SK-N-SH (cell line): ENCODE results near the gene HLA-DOA. TPM values are rescaled to one million over a fixed set of nuclear protein-coding genes. Genes with fewer than 3 reads are reported as not detected.
A peak's percentile ranks its signal among the peaks of the same experiment; 100 is the strongest.

Experiments used
- CTCF ChIA-PET: fragments of 300-600, 350-600 bp; formaldehyde crosslinking; extraction: SDS; loops from one replicate; lab custom pipeline; 2021; lab: Yijun Ruan, JAX
- POLR2A ChIA-PET: fragments of 350-600 bp; sonication (Branson Sonifier 250); formaldehyde crosslinking; extraction: SDS; loops from one replicate; lab custom pipeline; 2020; ENCODE audit warnings: antibody characterized with exemption, inconsistent platforms; lab: Yijun Ruan, JAX
- DNase-seq: peaks from one replicate; pipeline ENCODE4 v3.0.0; 2012
- H2AFZ ChIP-seq: fragments of 200-600 bp; sonication (generic); 2 replicates; pipeline ENCODE4 v1.8.1; 2016; ENCODE audit warnings: antibody characterized with exemption, mild to moderate bottlenecking, low read depth
- H3F3A ChIP-seq: fragments of 200-600 bp; sonication (generic); replicated peaks from 2 replicates; pipeline ENCODE3; 2016; ENCODE audit warnings: antibody characterized with exemption, mild to moderate bottlenecking; ENCODE audit not compliant: insufficient read depth
- H3K27ac ChIP-seq, 2 experiments: fragments of 200-500 bp in 1 of 2; fragments of 200-600 bp in 1 of 2; sonication (Bioruptor generic) in 1 of 2; sonication (generic), shearing (Covaris generic) in 1 of 2; 2 replicates each; pipeline versions ENCODE4 v1.5.1 to v1.6.1; 2014 to 2016; ENCODE audit warnings: low read depth in 2 of 2, inconsistent platforms in 1 of 2, low read length in 1 of 2, mild to moderate bottlenecking in 1 of 2, mixed read lengths in 1 of 2
- H3K27me3 ChIP-seq: fragments of 200-600 bp; sonication (generic), shearing (Covaris generic); 2 replicates; pipeline ENCODE4 v1.6.1; 2016; ENCODE audit warnings: mixed run types; ENCODE audit not compliant: insufficient read depth
- H3K36me3 ChIP-seq, 2 experiments: fragments of 200-500 bp in 1 of 2; fragments of 200-600 bp in 1 of 2; sonication (Bioruptor generic) in 1 of 2; sonication (generic) in 1 of 2; replicated peaks in 1 of 2; 2 replicates each; pipeline versions ENCODE3 to v1.5.1; 2014 to 2016; ENCODE audit warnings: low read length in 1 of 2, mild to moderate bottlenecking in 1 of 2; ENCODE audit not compliant: insufficient read depth in 2 of 2, control insufficient read depth in 1 of 2
- H3K4me1 ChIP-seq, 2 experiments: fragments of 200-500 bp in 1 of 2; fragments of 200-600 bp in 1 of 2; sonication (Bioruptor generic) in 1 of 2; sonication (generic), shearing (Covaris generic) in 1 of 2; 2 replicates each; pipeline versions ENCODE4 v1.5.1 to v1.6.1; 2014 to 2016; ENCODE audit warnings: low read depth in 1 of 2, low read length in 1 of 2, mixed run types in 1 of 2; ENCODE audit not compliant: insufficient read depth in 2 of 2, control insufficient read depth in 1 of 2
- H3K4me2 ChIP-seq: fragments of 200-600 bp; sonication (generic), shearing (Covaris generic); 2 replicates; pipeline ENCODE4 v1.6.1; 2017; ENCODE audit warnings: mixed run types
- H3K4me3 ChIP-seq, 2 experiments: fragments of 200-500 bp in 1 of 2; fragments of 200-600 bp in 1 of 2; sonication (Bioruptor generic) in 1 of 2; sonication (generic), shearing (Covaris generic) in 1 of 2; 2 replicates each; pipeline versions ENCODE4 v1.5.1 to v1.8.1; 2014 to 2016; ENCODE audit warnings: low read depth in 2 of 2, inconsistent platforms in 1 of 2, low read length in 1 of 2, mild to moderate bottlenecking in 1 of 2, mixed read lengths in 1 of 2, moderate library complexity in 1 of 2
- H3K79me2 ChIP-seq: fragments of 200-600 bp; sonication (generic); 2 replicates; pipeline ENCODE4 v1.8.1; 2017; ENCODE audit warnings: mild to moderate bottlenecking; ENCODE audit not compliant: insufficient read depth
- H3K9ac ChIP-seq: fragments of 200-600 bp; sonication (generic); 2 replicates; pipeline ENCODE4 v1.6.1; 2017; ENCODE audit warnings: mixed run types
- H3K9me2 ChIP-seq: fragments of 200-600 bp; sonication (generic); 2 replicates; pipeline ENCODE4 v1.6.1; 2017; ENCODE audit warnings: mixed run types
- H3K9me3 ChIP-seq: fragments of 200-600 bp; sonication (generic); 2 replicates; pipeline ENCODE4 v1.6.1; 2017; ENCODE audit warnings: mixed run types, mild to moderate bottlenecking, moderate library complexity
- H4K20me1 ChIP-seq: fragments of 200-600 bp; sonication (generic); 2 replicates; pipeline ENCODE4 v1.6.1; 2017; ENCODE audit warnings: mild to moderate bottlenecking, mixed run types; ENCODE audit not compliant: insufficient read depth
- EP300 ChIP-seq, 2 experiments: IDR thresholded peaks; 2 replicates each; pipeline versions ENCODE4 v1.4.0 to v1.6.1; 2012; ENCODE audit warnings: borderline replicate concordance in 1 of 2, low read depth in 1 of 2, low read length in 1 of 2
- FOXJ3 ChIP-seq: sonication (generic); formaldehyde crosslinking; IDR thresholded peaks from 2 replicates; pipeline ENCODE4 v1.5.1; 2020; ENCODE audit warnings: mild to moderate bottlenecking, missing genetic modification reagents
- GABPA ChIP-seq: IDR thresholded peaks from 2 replicates; pipeline ENCODE4 v1.4.0; 2012; ENCODE audit warnings: low read depth, mild to moderate bottlenecking
- GATA2 ChIP-seq: sonication (generic); formaldehyde crosslinking; IDR thresholded peaks from 2 replicates; pipeline ENCODE4 v1.5.0; 2020; ENCODE audit warnings: mild to moderate bottlenecking, missing genetic modification reagents
- NRF1 ChIP-seq: IDR thresholded peaks from 2 replicates; pipeline ENCODE4 v1.6.1; 2012; ENCODE audit warnings: low read depth, mild to moderate bottlenecking, low read length
- TAF1 ChIP-seq: IDR thresholded peaks from 2 replicates; pipeline ENCODE4 v1.6.1; 2012; ENCODE audit warnings: low read depth, mild to moderate bottlenecking, low read length, moderate library complexity, borderline replicate concordance
- TEAD4 ChIP-seq: IDR thresholded peaks from 2 replicates; pipeline ENCODE4 v1.4.0; 2012; ENCODE audit warnings: mild to moderate bottlenecking, borderline replicate concordance; ENCODE audit not compliant: insufficient read depth
- WGBS: methylation state at CpG from one replicate; pipeline ENCODE4 v1.1.6; 2017; ENCODE audit warnings: low lambda C conversion rate; 5-methylcytosine and 5-hydroxymethylcytosine counted together
- polyA plus RNA-seq, 3 experiments: library from polyadenylated mRNA; depleted of rRNA; stranded (reverse); fragments of >200 nt; gene quantifications; 2 replicates each; pipeline ENCODE4 v1.2.3, GENCODE V29; 2012
- TF ChIP-seq, protein P1 (sequence below): fragments of 200-600 bp; sonication (generic); IDR thresholded peaks from 2 replicates; pipeline ENCODE4 v1.6.1; 2017; ENCODE audit warnings: antibody characterized with exemption, mild to moderate bottlenecking, moderate library complexity
- TF ChIP-seq, protein P2 (sequence below): fragments of 150-350 bp; IDR thresholded peaks from 2 replicates; pipeline ENCODE4 v1.6.1; 2016; ENCODE audit warnings: mild to moderate bottlenecking, low read depth, low read length

The HLA-DOA gene
- polyA plus RNA-seq, 1 of the 3 experiments (the other 2 are of a cell fraction) = not detected

DNA sequence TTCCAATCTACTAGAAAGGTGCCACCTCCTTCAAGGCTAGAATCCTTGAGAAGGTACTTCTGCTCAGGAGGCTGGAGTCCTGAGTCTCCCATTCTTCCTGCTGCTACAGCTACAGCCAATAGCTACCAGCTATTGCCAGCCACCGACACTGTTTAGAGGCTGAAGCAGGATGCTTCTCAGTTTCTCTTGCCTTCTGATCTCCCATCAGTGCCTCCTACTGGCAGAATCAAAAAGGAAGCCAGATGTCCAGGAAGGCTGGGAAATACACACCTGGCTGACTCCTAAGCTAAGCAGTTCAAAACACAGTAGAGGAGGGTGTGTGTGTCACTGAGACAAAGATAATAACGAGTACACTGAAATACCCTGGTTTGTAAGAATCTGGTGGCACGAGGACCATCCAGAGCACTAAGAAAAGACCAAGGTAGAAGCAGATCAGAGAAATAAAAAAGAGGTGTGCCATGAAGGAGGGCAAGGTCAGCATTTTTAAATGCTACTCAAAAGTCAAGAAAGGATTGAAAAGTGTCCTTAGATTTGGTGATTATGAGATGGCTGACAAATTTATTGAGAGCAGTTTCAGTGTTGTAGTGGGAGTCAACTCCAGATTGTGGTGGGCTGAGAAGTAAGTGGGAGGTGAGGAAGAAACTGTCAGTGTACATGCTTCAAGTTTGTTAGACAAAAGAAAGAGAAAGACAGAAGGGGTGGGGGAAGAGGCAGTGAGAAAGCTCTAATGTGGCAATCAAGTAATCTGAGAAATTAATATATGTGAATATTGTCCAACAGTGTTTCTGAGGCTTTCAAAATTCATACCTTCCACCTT lies 54.2 kb downstream of the HLA-DOA start:
- CTCF ChIA-PET = interaction anchor here (0.7 to 10.8 kb wide), 11 partner anchors 14 to 363 kb away, joined by 3 to 187 read pairs (median 11); partner anchors contain the start of genes BRD2, HLA-DMB and TAP2
- H3K4me3 ChIP-seq = no peak overlapping the region
- no peaks in the 10 kb centered on the region for H3K36me3 ChIP-seq
- H3K79me2 ChIP-seq = no peaks in the 10 kb centered on the region
- no peak overlapping the region for H3K9ac ChIP-seq
- peaks cover 4% of the 10 kb centered on the region; the same call in 1 of the 2 replicates for H3K9me3 ChIP-seq
- POLR2A ChIA-PET = no interaction called here
- H3K27me3 ChIP-seq = no peaks in the 10 kb centered on the region
- H2AFZ ChIP-seq = no peak overlapping the region
- no peaks in the 10 kb centered on the region for H4K20me1 ChIP-seq
- no peak overlapping the region for H3K4me2 ChIP-seq
- H3K4me1 ChIP-seq = peaks cover 0 to 6% of the 10 kb centered on the region in 2 experiments; a peak in 1 of 4 replicates
- H3F3A ChIP-seq = no peaks in the 10 kb centered on the region
- TF ChIP-seq NRF1 (no peak), TAF1 (no peak), EP300 (IDR thresholded peaks at IDR 0.05; ENCODE audit: borderline replicate concordance in 1 of 2, low read depth in 1 of 2, low read length in 1 of 2) (no peak)
- TF ChIP-seq, protein P1, sequence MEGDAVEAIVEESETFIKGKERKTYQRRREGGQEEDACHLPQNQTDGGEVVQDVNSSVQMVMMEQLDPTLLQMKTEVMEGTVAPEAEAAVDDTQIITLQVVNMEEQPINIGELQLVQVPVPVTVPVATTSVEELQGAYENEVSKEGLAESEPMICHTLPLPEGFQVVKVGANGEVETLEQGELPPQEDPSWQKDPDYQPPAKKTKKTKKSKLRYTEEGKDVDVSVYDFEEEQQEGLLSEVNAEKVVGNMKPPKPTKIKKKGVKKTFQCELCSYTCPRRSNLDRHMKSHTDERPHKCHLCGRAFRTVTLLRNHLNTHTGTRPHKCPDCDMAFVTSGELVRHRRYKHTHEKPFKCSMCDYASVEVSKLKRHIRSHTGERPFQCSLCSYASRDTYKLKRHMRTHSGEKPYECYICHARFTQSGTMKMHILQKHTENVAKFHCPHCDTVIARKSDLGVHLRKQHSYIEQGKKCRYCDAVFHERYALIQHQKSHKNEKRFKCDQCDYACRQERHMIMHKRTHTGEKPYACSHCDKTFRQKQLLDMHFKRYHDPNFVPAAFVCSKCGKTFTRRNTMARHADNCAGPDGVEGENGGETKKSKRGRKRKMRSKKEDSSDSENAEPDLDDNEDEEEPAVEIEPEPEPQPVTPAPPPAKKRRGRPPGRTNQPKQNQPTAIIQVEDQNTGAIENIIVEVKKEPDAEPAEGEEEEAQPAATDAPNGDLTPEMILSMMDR = peak; percentile 43
- no peak for DNase-seq
- no peak overlapping the region for H3K27ac ChIP-seq
- no peaks in the 10 kb centered on the region for H3K9me2 ChIP-seq
- 33% methylated on average over 3 of the region's 3 CpGs for WGBS

DNA sequence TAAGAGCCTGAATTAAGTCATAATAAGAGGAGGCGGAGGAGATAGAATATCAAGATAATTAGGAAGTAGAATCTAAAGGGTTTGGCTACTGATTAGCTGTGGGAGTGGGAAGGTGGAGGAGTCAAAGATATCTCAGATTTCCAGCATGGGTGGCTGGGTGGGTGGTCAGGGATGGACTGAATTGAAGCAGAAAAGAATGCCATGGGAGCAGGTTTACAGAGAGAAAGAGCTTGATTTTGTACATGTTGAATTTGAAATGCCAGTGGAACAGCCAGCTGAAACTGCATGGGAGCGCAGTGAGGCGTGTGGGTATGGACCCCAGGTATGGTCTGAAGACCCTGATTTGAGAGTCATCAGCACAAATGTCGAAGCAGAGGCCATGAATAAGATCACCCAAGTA lies 55.1 kb downstream of the HLA-DOA start:
- WGBS = 62% methylated on average over 4 of the region's 4 CpGs
- no peaks in the 10 kb centered on the region for H3K27me3 ChIP-seq
- no peaks in the 10 kb centered on the region for H3K9me2 ChIP-seq
- TF ChIP-seq GATA2 (no peak), FOXJ3 (CRISPR knock-in tag) (no peak), TEAD4 (no peak), GABPA (no peak), NRF1 (no peak)
- TF ChIP-seq, protein P2, sequence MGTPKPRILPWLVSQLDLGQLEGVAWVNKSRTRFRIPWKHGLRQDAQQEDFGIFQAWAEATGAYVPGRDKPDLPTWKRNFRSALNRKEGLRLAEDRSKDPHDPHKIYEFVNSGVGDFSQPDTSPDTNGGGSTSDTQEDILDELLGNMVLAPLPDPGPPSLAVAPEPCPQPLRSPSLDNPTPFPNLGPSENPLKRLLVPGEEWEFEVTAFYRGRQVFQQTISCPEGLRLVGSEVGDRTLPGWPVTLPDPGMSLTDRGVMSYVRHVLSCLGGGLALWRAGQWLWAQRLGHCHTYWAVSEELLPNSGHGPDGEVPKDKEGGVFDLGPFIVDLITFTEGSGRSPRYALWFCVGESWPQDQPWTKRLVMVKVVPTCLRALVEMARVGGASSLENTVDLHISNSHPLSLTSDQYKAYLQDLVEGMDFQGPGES = no peak
- TF ChIP-seq, all 33 proteins: peak for 0
- Histone ChIP-seq H4K20me1 (no peaks in the 10 kb centered on the region), H3K36me3 (no peaks in the 10 kb centered on the region), H3K27ac (no peak overlapping the region), H3K4me2 (no peak overlapping the region), H3K4me1 (peaks cover 0 to 6% of the 10 kb centered on the region in 2 experiments; a peak in 1 of 4 replicates), H3K4me3 (no peak overlapping the region), H3F3A (no peaks in the 10 kb centered on the region), H3K9ac (no peak overlapping the region), H3K79me2 (no peaks in the 10 kb centered on the region), H2AFZ (no peak overlapping the region), H3K9me3 (peaks cover 4% of the 10 kb centered on the region; the same call in 1 of the 2 replicates)
- POLR2A ChIA-PET = interaction anchor here (1.3 kb wide), 1 partner anchor 18 kb away, joined by 7 read pairs; no protein-coding TSS in a partner anchor
- no peak for DNase-seq
- CTCF ChIA-PET = interaction anchor here (0.7 to 10.8 kb wide), 19 partner anchors 9 to 364 kb away, joined by 3 to 187 read pairs (median 6); partner anchors contain the start of genes BRD2, HLA-DMB, PSMB9 and TAP1

Other genes starting within 250 kb of the HLA-DOA start
- gene HLA-DQB2, start 246.1 kb downstream of the HLA-DOA start, polyA plus RNA-seq (2012; rRNA removed) = not detected in 2 replicates
- not detected in 2 replicates for gene HLA-DOB, start 192.6 kb downstream of the HLA-DOA start, polyA plus RNA-seq (2012; rRNA removed)
- gene TAP2, start 170.9 kb downstream of the HLA-DOA start, polyA plus RNA-seq (2012; rRNA removed) = 14.0 and 19.9 TPM in 2 replicates
- gene PSMB8, start 165.5 kb downstream of the HLA-DOA start, polyA plus RNA-seq (2012; rRNA removed) = 52.8 and 55.7 TPM in 2 replicates
- gene TAP1, start 155.9 kb downstream of the HLA-DOA start, polyA plus RNA-seq (2012; rRNA removed) = 31.1 and 35.7 TPM in 2 replicates
- 52.4 and 83.7 TPM in 2 replicates for gene PSMB9, start 155.4 kb downstream of the HLA-DOA start, polyA plus RNA-seq (2012; rRNA removed)
- gene HLA-DMB, start 68.6 kb downstream of the HLA-DOA start, polyA plus RNA-seq (2012; rRNA removed) = 0.10 TPM in 1 of 2 replicates, not detected in the other
- 1.2 and 1.5 TPM in 2 replicates for gene HLA-DMA, start 56.5 kb downstream of the HLA-DOA start, polyA plus RNA-seq (2012; rRNA removed)
- 104 and 116 TPM in 2 replicates for gene BRD2, start 41.0 kb downstream of the HLA-DOA start, polyA plus RNA-seq (2012; rRNA removed)
- 1.6 and 1.9 TPM in 2 replicates for gene HLA-DPA1, start 64.1 kb upstream of the HLA-DOA start, polyA plus RNA-seq (2012; rRNA removed)
- 1.0 and 2.0 TPM in 2 replicates for gene HLA-DPB1, start 66.4 kb upstream of the HLA-DOA start, polyA plus RNA-seq (2012; rRNA removed)
- gene COL11A2, start 182.9 kb upstream of the HLA-DOA start, polyA plus RNA-seq (2012; rRNA removed) = 0.99 and 1.1 TPM in 2 replicates
- 45.8 and 61.0 TPM in 2 replicates for gene RXRB, start 191.1 kb upstream of the HLA-DOA start, polyA plus RNA-seq (2012; rRNA removed)
- gene SLC39A7, start 191.3 kb upstream of the HLA-DOA start, polyA plus RNA-seq (2012; rRNA removed) = 129 and 138 TPM in 2 replicates
- 33.5 and 37.5 TPM in 2 replicates for gene HSD17B8, start 195.1 kb upstream of the HLA-DOA start, polyA plus RNA-seq (2012; rRNA removed)
- gene RING1, start 198.9 kb upstream of the HLA-DOA start, polyA plus RNA-seq (2012; rRNA removed) = 55.1 and 61.3 TPM in 2 replicates